GM12878 (cell line): ENCODE measurements around the gene TOX2. TPM values are rescaled to one million over a fixed set of nuclear protein-coding genes. Genes with fewer than 3 reads are reported as not detected.

Experiments used
- ATF7 ChIP-seq: fragments of 450-650 bp; IDR thresholded peaks from 2 replicates; pipeline ENCODE4 v1.6.1; 2016; ENCODE audit warnings: low read depth, mild to moderate bottlenecking
- BHLHE40 ChIP-seq, 2 experiments: fragments of 450-650 bp in 1 of 2; IDR thresholded peaks; 2 replicates each; pipeline ENCODE4 v1.6.1; 2011 to 2017; ENCODE audit warnings: low read depth in 2 of 2, borderline replicate concordance in 1 of 2, improper control_type of control experiment in 1 of 2, low read length in 1 of 2, mild to moderate bottlenecking in 1 of 2
- BMI1 ChIP-seq: fragments of 450-650 bp; IDR thresholded peaks from 2 replicates; pipeline ENCODE4 v1.6.1; 2016; ENCODE audit warnings: mild to moderate bottlenecking, moderate library complexity, borderline replicate concordance
- DPF2 ChIP-seq: fragments of 450-650 bp; IDR thresholded peaks from 2 replicates; pipeline ENCODE4 v1.6.1; 2017; ENCODE audit warnings: mild to moderate bottlenecking
- IKZF1 ChIP-seq: fragments of 450-650 bp; conservative IDR thresholded peaks from 2 replicates; pipeline ENCODE4 v1.6.1; 2017; ENCODE audit warnings: antibody characterized with exemption, mild to moderate bottlenecking
- IKZF2 ChIP-seq, 2 experiments: fragments of 450-650 bp; IDR thresholded peaks; 2 replicates each; pipeline ENCODE4 v1.6.1; 2017; ENCODE audit warnings: mild to moderate bottlenecking in 2 of 2, moderate library complexity in 2 of 2
- LARP7 ChIP-seq: fragments of 450-650 bp; IDR thresholded peaks from 2 replicates; pipeline ENCODE4 v1.6.1; 2017; ENCODE audit warnings: mild to moderate bottlenecking
- MLLT1 ChIP-seq: fragments of 450-650 bp; IDR thresholded peaks from 2 replicates; pipeline ENCODE4 v1.6.1; 2016; ENCODE audit warnings: mild to moderate bottlenecking
- NKRF ChIP-seq: fragments of 450-650 bp; conservative IDR thresholded peaks from 2 replicates; pipeline ENCODE4 v1.6.1; 2017; ENCODE audit warnings: mild to moderate bottlenecking, moderate library complexity
- NRF1 ChIP-seq: conservative IDR thresholded peaks from 2 replicates; pipeline ENCODE4 v1.6.1; 2011; ENCODE audit warnings: mild to moderate bottlenecking, low read depth, low read length, improper control_type of control experiment
- POLR2AphosphoS2 ChIP-seq: IDR thresholded peaks from 2 replicates; pipeline ENCODE4 v1.6.1; 2011; ENCODE audit warnings: low read depth, mild to moderate bottlenecking, low read length, improper control_type of control experiment, moderate library complexity
- RCOR1 ChIP-seq: conservative IDR thresholded peaks from 2 replicates; pipeline ENCODE4 v1.6.1; 2012; ENCODE audit warnings: low read depth, low read length, improper control_type of control experiment
- RUNX3 ChIP-seq: IDR thresholded peaks from 2 replicates; pipeline ENCODE4 v1.6.1; 2012; ENCODE audit warnings: low read length, inconsistent platforms
- SPI1 ChIP-seq: IDR thresholded peaks from 2 replicates; pipeline ENCODE4 v1.6.1; 2011; ENCODE audit warnings: low read depth, mild to moderate bottlenecking, low read length, moderate library complexity, borderline replicate concordance; ENCODE audit not compliant: insufficient read depth
- SRF ChIP-seq, 2 experiments: IDR thresholded peaks; 2 replicates each; pipeline ENCODE4 v1.6.1; 2011; ENCODE audit warnings: low read depth in 2 of 2, low read length in 2 of 2, mild to moderate bottlenecking in 1 of 2, moderate library complexity in 1 of 2
- TCF12 ChIP-seq: IDR thresholded peaks from 2 replicates; pipeline ENCODE4 v1.6.1; 2011; ENCODE audit warnings: low read depth, mild to moderate bottlenecking, low read length
- ZNF384 ChIP-seq: IDR thresholded peaks from 2 replicates; pipeline ENCODE4 v1.6.1; 2012; ENCODE audit warnings: low read depth, mild to moderate bottlenecking, low read length, improper control_type of control experiment, borderline replicate concordance
- polyA plus RNA-seq, 11 experiments: library from polyadenylated mRNA; depleted of rRNA in 4 of 11; unstranded in 6 of 11; stranded (reverse) in 5 of 11; fragments of >200 nt; fragmentation: Nextera tagmentation in 4 of 11; fragmentation: Illumina TruSeq in 1 of 11; extraction: Ambion mirVana in 4 of 11; extraction: Trizol in 1 of 11; gene quantifications; 1 replicate in 1 of 11; 2 replicates in 10 of 11; pipeline versions ENCODE4 v1.2.1 to v1.2.3, GENCODE V29; 2011 to 2016; ENCODE audit warnings: inconsistent platforms in 2 of 11, missing spikeins in 2 of 11, low read depth in 1 of 11
- total RNA-seq, 4 experiments: library from RNA; depleted of rRNA in 3 of 4; stranded (reverse); fragments of >200 nt in 3 of 4; fragmentation: Illumina TruSeq in 1 of 4; extraction: Trizol in 1 of 4; gene quantifications; 2 replicates each; pipeline versions ENCODE4 v1.2.1 to v1.2.3, GENCODE V29; 2013 to 2021
- TF ChIP-seq, protein P1 (sequence below): fragments of 450-650 bp; IDR thresholded peaks from 2 replicates; pipeline ENCODE4 v1.6.1; 2017; ENCODE audit warnings: mild to moderate bottlenecking, moderate library complexity
- TF ChIP-seq, protein P2 (sequence below): fragments of 450-650 bp; IDR thresholded peaks from 2 replicates; pipeline ENCODE4 v1.6.1; 2017; ENCODE audit warnings: mild to moderate bottlenecking, low read depth, inconsistent platforms; ENCODE audit not compliant: poor library complexity, severe bottlenecking

TOX2 gene
- total and polyA plus RNA-seq, 10 of the 15 experiments (the other 5 are each of a cell fraction or from before 2014, with no cell fraction given) = 2.6 to 40.5 (median 7.9) TPM

- TF ChIP-seq NRF1 = no peak
- no peak for TF ChIP-seq NKRF
- 0 out of 2 replicates have a peak, but pooled peaks have one; percentile 60 for TF ChIP-seq RCOR1
- TF ChIP-seq DPF2 = 0 out of 2 replicates have a peak, but pooled peaks have one; percentile 36
- 0 out of 2 replicates have a peak, but pooled peaks have one; percentile 22 for TF ChIP-seq SPI1
- no peak for TF ChIP-seq SRF (IDR thresholded peaks at IDR 0.05; ENCODE audit: low read depth in 2 of 2, low read length in 2 of 2)
- 0 out of 2 replicates have a peak, but pooled peaks have one; percentile 31 for TF ChIP-seq MLLT1
- TF ChIP-seq, protein P1, sequence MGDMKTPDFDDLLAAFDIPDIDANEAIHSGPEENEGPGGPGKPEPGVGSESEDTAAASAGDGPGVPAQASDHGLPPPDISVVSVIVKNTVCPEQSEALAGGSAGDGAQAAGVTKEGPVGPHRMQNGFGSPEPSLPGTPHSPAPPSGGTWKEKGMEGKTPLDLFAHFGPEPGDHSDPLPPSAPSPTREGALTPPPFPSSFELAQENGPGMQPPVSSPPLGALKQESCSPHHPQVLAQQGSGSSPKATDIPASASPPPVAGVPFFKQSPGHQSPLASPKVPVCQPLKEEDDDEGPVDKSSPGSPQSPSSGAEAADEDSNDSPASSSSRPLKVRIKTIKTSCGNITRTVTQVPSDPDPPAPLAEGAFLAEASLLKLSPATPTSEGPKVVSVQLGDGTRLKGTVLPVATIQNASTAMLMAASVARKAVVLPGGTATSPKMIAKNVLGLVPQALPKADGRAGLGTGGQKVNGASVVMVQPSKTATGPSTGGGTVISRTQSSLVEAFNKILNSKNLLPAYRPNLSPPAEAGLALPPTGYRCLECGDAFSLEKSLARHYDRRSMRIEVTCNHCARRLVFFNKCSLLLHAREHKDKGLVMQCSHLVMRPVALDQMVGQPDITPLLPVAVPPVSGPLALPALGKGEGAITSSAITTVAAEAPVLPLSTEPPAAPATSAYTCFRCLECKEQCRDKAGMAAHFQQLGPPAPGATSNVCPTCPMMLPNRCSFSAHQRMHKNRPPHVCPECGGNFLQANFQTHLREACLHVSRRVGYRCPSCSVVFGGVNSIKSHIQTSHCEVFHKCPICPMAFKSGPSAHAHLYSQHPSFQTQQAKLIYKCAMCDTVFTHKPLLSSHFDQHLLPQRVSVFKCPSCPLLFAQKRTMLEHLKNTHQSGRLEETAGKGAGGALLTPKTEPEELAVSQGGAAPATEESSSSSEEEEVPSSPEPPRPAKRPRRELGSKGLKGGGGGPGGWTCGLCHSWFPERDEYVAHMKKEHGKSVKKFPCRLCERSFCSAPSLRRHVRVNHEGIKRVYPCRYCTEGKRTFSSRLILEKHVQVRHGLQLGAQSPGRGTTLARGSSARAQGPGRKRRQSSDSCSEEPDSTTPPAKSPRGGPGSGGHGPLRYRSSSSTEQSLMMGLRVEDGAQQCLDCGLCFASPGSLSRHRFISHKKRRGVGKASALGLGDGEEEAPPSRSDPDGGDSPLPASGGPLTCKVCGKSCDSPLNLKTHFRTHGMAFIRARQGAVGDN = peak; percentile 45; the same call in 1 of the 2 replicates
- peak in 1 of 2 experiments; percentile 73; a peak in 1 of 4 replicates for TF ChIP-seq BHLHE40 (IDR thresholded peaks at IDR 0.05; ENCODE audit: borderline replicate concordance in 1 of 2, low read depth in 2 of 2, low read length in 1 of 2)
- TF ChIP-seq BMI1 = no peak
- TF ChIP-seq TCF12 = peak; percentile 78
- TF ChIP-seq ZNF384 = no peak
- 0 out of 2 replicates have a peak, but pooled peaks have one; percentile 22 for TF ChIP-seq LARP7
- TF ChIP-seq IKZF2 (IDR thresholded peaks at IDR 0.05) = peak; percentile 69 to 70; a peak in 3 of 4 replicates
- TF ChIP-seq, protein P2, sequence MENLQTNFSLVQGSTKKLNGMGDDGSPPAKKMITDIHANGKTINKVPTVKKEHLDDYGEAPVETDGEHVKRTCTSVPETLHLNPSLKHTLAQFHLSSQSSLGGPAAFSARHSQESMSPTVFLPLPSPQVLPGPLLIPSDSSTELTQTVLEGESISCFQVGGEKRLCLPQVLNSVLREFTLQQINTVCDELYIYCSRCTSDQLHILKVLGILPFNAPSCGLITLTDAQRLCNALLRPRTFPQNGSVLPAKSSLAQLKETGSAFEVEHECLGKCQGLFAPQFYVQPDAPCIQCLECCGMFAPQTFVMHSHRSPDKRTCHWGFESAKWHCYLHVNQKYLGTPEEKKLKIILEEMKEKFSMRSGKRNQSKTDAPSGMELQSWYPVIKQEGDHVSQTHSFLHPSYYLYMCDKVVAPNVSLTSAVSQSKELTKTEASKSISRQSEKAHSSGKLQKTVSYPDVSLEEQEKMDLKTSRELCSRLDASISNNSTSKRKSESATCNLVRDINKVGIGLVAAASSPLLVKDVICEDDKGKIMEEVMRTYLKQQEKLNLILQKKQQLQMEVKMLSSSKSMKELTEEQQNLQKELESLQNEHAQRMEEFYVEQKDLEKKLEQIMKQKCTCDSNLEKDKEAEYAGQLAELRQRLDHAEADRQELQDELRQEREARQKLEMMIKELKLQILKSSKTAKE = peak; percentile 62
- peak; percentile 66 for TF ChIP-seq IKZF1
- no peak for TF ChIP-seq POLR2AphosphoS2
- TF ChIP-seq ATF7 = peak; percentile 81; the same call in 1 of the 2 replicates
- TF ChIP-seq RUNX3 = peak; percentile 80
These were observed 87.3 kb downstream of the TOX2 start (continued) for GRCh38 chr20:44001667-44002596.
